A549 (cell line): ENCODE data around the gene TRIP10.

ENCODE experiments used
- HMGXB4 ChIP-seq: fragments of 250-450 bp; sonication (Bioruptor Pico); IDR thresholded peaks from 2 replicates; pipeline ENCODE4 v1.5.0; 2021; ENCODE audit warnings: mild to moderate bottlenecking, moderate library complexity, borderline replicate concordance
- PHF8 ChIP-seq: fragments of 200-600 bp; sonication (generic); IDR thresholded peaks from 2 replicates; pipeline ENCODE4 v1.6.1; 2016; ENCODE audit warnings: low read depth, mild to moderate bottlenecking, antibody characterized with exemption, moderate library complexity, borderline replicate concordance
- USF2 ChIP-seq: fragments of 450-650 bp; IDR thresholded peaks from 2 replicates; pipeline ENCODE4 v1.6.1; 2014; ENCODE audit warnings: antibody characterized with exemption

GRCh38 chr19:6708346-6708745, 31.1 kb upstream of the TRIP10 start:
- TF ChIP-seq PHF8 = no peak
- TF ChIP-seq HMGXB4 (CRISPR knock-in tag) = no peak
- TF ChIP-seq USF2 = no peak
